ENCODE data around the gene PRKCH.

The PRKCH gene

DNA sequence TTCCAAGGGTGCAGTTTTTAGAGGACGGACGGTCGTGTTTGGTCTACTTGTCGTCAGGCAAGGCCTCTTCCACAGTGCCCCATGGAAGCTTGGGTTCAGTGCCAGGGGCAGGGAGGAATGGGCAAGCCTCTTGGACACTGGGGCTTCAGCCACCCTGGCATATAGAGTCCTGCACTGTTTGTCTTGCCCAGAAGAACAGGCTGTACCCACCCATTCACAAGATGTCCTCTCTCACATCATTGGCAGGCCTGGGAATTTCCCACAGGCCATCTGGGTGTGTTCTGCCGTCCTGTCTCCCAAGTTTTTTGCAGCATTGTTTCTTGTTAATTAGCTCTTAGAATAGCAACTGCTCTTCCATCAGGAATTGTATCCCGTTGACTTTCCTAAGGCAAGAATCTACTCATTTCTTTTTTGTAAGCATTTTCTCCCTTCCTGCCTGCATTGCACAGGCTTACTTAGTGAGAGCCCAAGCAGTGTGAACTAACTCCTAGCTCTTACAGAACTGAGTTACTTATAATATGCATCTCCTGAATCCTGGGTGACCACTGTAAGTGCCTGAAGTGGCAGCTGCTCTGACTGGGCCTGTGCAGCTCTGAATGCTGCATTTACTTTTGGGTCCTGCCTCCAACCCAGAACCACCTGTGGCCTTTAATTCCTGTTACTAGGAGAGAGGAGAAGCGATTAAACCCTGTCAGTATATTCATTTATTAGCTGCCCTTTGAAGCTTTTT, 224.5 kb downstream of the PRKCH start:
- no peak for DNase-seq (ENCODE audit: low read depth, low spot score)

DNA sequence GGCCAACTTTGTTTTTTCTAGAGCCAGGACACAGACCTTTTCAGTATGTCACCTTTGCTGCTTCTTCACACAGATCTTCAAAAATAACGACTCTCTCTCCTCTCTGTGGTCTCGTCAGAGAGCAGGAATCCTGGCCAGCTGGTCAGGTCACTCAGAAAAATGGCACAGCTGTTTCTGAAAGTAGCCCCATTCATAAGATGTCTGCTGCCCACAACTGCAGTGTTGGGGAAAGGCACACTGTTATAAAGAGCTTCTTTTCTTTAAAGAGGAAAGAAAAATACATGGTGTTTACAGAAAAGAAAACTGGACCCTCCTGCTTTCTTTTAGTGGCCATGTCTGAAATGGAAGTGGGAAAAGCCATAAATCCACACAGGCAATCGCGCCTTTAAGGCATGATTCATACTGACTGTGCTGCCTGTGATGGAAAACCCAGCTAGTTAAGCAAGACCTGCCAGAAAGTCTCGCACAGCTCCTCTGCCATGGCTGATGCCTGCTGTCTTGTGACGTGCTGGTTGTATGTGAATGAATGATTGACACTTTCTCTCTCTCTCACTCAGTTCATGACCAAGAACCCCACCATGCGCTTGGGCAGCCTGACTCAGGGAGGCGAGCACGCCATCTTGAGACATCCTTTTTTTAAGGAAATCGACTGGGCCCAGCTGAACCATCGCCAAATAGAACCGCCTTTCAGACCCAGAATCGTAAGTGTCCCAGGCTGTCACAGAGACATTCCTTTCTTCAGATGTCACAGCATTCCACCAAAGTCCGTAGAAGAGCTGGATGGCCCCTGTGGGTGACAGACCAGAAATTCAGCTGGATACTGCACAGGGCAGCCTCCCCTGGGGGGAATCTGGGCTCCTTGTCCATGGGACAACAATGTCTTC, 226.0 kb downstream of the PRKCH start:
- DNase-seq (ENCODE audit: low read depth, low spot score) = no peak

DNA sequence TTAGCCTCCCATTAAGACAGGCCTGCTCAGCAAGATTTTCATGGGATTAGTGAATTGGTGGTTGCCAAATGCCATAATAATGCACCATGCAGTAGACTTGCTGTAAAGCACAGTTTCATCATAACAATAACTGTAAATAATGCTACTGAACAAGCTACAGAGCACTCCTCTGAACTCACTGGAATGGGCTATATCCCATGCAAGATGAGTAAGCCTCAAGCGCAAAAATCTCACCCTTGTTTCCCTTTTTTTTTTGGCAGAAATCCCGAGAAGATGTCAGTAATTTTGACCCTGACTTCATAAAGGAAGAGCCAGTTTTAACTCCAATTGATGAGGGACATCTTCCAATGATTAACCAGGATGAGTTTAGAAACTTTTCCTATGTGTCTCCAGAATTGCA, 228.0 kb downstream of the PRKCH start:
- DNase-seq (ENCODE audit: low read depth, low spot score) = no peak

DNA sequence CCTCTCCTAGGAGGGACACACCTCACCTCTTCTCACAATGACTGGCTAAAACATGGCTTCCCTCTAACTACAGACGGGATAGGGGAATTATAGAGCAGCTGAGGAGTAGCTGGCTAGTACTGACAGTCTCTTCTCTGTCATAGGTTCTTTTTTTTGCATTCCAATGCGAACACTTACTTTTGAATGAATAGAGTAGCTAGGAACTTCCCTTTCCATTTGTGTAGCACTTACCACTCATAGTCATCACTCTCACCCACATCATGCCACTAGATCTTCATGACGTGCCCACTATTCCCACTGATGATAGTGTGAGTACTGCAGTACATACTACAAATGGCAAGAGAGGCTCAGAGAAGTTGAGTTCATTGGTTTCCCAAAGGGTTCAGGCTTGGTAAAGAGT, 230.0 kb downstream of the PRKCH start:
- no peak for DNase-seq (ENCODE audit: low read depth, low spot score)

DNA sequence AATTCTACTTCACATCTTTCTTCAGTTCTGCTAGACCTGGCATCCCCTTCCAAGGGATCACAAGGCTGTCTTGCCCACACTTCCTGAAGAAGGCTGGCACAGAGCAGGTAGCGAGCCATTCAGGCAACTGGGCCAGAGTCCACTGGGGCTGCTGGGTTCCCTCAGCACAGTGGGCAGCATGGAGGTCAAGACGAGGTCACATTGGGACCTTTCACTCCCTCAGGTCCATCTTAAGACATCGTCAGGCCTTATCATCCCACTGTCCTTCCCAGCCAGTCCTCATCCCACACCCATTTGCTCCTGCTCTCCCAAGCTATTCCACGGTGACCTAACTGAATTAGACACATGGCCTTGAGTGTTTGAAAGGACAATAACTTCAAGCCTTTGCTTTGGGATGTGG, 230.9 kb downstream of the PRKCH start:
- DNase-seq (ENCODE audit: low read depth, low spot score) = no peak

DNA sequence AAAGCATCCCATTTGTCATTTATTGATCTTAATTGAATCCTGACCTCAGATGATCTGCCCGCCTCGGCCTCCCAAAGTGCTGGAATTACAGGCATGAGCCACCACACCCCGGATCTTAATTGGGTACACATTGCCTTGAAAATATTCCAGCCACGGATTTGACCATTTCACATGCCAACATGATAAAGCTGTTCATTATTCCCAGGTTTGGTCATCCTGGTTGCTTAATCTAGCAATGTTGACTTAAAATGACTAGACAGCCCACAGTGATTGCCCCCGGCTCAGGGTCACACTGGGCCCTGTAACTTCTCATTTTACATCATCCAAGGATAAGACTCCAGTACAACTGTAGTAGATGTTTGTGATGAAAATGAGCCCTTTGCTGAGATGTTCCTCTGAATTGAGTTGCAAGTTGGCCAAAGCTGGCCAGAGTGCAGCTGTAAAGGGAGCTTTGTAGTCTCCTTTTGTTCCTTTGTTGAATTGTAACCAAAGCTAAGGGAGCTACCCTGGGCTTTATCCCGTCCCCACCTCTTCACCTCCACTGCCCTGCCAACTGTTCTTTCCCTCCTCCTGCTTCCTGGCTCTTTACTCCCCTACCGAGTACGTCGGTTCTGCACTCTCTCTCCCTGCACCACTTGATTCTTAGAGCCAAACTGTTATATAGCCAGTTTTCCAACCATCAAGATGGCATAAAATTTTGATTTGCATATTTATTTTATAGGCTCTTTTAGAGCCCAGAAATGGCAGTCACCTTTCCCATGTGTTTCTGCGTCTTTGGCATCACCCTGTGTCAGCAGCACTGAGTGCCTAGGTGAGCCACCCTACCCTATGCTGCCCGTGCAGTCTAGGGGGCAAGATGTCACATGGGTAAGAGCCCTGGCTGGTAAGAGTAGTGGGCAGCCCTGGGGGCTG, 232.6 kb downstream of the PRKCH start:
- no peak for DNase-seq (ENCODE audit: low read depth, low spot score)

DNA sequence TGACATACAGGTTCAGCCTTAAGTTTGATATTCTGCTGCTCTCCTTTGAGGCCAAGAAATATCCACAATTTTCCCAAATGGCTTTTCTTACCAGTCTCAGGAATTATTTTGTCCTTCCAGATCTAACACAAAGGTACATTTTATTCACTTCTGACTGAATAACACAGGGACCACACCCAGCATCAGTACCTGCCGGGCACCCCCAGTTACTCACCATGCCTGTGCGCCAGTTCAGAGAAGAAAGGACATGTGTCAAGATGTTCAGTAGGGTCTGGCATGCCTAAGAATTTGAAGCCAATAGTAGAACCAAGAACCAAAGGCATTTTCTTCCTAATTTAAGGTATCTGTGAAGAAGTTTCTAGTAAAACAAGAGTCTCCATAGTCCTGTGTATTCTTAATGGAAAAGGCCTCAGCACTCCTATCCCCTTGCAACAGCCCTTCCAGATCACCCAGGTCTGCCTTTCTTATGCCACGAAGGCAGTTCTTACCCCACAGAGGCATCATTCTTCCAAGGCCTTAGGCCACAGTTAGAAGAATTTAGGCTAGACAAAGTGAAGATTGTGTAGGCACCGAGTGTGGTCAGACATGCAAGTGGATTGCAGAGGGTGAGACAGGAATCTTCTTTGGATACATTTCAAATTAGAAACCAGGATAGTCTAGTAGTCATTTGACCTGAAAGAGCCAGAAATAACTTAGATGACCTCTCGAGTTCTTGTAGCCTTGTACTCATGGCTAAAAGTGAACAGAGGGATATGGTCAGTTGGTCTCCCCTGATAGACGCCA, 233.9 kb downstream of the PRKCH start:
- DNase-seq (ENCODE audit: low read depth, low spot score) = no peak

DNA sequence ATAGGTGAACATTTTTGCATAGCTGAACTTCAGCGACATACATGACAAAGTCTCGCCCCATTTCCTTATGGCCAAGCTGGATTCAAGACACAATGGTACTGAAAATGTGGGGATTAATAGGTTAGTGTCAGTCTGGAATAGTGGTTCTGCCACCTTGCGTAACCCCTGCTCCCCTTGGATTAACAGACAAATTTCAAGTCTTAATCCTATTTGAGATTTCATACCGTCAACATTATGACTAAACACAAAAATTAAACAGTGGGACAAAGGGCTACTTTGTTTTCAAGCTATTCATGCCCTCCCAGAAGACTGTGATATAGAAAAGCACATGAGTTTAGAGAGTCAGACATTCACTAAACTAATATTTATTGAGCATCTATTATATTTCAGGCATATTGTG, 235.1 kb downstream of the PRKCH start:
- no peak for DNase-seq (ENCODE audit: low read depth, low spot score)

DNA sequence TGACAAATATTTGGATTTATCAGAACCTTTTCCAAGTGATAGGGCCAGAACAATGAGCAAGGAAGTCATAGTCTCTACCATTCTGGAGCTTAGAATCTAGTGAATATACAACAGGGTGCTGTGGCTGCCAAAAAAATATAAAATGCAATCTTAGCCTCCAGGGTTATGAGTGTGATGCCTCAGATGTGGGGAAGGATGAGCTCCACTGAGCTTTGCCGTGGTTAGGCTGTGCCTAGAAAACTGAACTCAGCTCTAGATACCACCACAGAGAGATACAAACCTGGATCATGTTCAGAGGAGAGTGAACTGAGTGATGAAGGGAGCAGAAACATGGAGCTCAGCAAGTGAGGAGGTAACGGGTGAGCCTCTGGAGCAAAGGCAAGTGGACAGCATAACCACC, 235.9 kb downstream of the PRKCH start:
- DNase-seq (ENCODE audit: low read depth, low spot score) = no peak

DNA sequence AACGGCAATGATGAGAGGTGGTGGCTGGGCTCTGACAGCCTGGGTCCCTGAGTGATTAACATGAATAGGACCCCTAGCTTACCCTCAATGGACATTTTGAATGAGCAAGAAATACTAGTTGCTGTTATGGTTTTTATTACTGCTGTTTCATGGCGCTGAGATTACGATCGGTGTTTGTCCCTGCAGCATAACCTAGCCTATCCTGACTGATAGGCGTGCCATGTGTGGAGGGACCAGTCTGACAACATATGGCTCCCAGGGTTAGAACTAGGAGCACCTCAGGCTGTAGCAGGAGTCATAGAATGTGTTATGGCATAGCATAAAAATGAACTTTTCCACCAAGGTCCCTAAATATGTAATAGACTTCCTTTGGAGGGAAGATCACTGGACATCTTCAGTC, 236.5 kb downstream of the PRKCH start:
- DNase-seq (ENCODE audit: low read depth, low spot score) = no peak

DNA sequence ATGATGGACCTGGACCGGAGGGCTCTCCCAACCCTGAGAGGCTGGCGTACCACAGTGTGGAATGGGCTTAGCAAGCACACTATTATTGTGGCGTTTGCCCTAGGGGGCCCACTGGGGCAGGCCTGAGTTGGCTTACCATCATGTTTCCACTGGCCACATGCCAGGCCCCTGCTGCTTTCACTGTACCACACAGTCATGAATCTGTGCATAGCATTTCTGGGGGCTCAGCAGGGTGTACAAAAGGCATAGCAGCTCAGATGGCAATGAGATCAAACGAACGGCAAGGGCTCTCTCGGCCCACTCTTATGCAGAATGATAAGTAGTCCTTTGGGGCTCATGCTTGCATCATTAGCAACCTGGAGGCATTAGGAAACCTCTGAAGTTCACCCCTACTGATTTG, 236.9 kb downstream of the PRKCH start:
- DNase-seq (ENCODE audit: low read depth, low spot score) = no peak

DNA sequence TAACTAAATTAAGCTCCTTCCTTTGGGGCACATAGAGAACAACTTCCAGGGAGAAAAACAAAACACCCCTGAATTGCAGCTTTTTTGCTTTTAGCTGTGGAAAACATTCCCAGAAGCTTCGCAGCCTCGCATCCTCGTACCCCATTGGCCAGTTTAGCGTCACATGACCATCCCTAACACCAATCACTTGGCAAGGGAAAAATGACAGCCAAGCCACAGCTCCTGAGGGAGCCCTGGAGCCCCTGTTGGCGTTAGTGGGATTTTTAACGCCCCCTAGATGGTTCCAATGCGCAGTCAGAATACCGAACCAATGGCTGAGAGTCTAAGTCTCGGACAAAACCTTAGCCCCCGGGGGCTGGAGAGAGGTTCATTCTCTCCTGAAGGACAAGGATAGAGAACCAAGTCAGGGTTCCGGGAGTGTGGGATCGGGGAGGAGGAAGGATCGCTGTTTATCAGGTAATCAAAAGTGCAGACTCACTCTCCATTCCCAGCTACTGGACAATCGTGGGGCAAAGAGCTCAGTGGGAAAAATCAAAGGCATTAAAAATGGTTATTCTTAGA, 238.3 kb downstream of the PRKCH start:
- no peak for DNase-seq (ENCODE audit: low read depth, low spot score)

DNA sequence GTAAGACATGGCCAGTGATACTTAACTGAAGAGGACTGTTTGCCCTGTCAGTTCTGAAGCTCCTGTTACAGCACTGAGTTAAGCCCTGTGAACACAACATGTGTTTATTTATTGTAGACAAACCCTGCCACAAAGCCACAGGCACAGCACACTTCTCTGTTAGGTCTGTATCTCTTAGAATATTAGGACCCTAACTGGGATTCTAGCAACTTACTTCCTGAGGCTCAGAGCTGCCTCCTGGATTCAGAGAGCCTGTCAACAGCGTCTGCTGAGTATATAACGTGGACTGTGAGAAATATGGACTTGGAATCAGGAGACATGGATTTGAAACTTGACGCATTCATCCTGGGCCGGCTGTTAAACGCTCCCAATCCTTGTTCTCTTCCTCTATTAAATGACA, 238.9 kb downstream of the PRKCH start:
- no peak for DNase-seq (ENCODE audit: low read depth, low spot score)

DNA sequence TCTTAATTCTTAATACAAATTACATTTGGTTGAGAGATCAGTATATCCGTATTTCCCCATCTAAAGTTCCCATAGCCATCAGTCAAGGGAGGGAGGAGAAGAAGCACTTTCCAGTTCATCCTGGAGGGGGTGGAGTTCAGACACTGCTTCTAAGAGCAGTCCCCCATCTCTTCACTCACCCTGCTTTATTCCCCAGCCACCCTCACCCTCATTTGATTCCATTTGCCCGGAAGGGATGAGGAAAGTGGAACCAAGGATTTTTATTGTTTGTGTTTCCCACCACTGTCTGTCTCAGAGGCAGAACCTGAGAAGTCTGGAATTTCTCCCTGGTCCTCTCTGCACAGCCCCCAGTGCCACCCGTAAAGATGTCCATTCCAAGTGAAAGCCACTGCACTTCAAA, 239.7 kb downstream of the PRKCH start:
- DNase-seq (ENCODE audit: low read depth, low spot score) = no peak

DNA sequence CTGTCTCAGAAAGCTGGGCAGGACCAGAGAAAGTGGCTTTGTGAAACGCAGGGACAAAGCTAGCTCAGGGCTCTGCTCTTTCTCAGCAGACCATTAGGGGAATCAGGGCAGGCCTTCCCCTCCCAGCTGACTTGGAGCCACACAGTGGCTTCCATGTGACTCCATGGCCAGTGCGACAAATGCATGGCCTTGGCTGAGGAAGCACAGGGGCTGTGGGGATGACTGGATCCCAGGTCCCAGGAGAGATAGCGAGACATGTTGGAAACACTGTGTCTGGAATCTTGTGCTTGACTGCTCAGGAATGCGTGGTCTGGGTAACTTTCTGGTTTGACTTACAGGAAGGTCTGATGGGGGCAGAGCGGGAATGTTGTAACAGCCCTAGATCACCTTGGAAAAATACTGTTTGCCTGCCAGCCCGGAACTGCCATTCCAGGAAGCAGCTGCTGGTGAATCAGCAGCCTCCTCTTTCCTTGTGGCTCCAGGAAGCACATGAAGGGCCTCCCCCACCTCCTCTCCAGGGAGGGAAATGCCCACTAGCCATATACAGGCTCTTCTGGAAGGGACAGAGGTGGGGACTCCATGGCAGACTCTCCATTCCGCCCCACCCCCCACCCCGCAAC, 240.4 kb downstream of the PRKCH start:
- DNase-seq (ENCODE audit: low read depth, low spot score) = no peak

DNA sequence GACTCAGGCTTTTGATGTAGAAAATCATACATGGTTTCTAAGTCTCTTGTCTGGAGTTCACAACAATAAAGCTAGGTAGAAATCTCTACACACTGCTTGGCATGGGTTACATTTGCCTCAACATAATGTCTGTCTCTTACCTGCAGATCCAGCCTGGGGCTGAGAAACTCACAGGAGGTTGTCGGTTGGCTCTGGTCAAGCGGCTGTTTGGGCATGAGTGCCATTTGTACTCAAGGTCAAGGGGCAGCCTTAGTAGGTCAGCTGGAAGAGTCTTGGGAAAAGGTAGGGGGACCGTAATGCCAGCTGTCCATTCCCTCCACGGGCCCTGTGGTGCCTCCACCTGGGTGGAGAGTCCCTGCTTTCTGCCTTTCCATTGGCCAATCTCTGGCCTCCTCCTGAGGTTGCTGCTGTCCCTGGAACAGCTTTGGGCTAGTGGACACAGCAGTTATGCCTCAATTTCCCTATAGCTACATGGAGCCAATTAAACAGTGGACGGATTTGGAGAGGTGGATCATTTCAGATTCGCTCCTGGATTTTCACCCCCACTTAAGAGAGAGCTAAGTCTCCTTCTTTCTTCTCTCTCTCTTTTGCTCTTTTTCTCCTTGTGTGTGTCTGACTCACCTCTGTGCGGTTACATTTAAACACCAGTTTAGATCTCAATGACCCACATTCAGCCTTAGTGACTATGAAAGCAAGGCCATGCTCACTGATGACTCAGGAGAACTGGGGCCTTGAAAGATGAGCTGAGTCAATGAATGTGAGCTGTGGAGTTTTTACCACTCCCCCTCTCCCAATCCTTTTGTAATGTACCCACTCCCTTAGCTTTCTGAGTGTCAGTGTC, 241.2 kb downstream of the PRKCH start:
- DNase-seq (ENCODE audit: low read depth, low spot score) = no peak

DNA sequence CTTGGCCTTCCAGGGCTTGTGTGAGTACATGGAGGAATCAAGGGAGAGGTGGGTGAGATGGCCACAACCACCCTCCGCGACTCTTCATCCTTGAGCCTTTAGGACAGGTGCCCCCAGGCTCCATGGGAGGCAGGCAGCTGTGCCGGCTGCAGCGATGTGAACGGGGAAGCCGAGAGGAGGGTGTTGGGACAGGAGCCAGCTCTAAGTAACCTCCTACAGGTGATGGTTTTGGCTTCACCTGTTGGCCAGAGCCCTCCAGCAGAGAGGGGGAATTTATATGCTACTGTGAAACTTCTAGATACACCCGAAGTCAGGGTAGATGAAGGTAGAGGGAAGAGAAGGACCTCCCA, 241.8 kb downstream of the PRKCH start:
- DNase-seq (ENCODE audit: low read depth, low spot score) = no peak

DNA sequence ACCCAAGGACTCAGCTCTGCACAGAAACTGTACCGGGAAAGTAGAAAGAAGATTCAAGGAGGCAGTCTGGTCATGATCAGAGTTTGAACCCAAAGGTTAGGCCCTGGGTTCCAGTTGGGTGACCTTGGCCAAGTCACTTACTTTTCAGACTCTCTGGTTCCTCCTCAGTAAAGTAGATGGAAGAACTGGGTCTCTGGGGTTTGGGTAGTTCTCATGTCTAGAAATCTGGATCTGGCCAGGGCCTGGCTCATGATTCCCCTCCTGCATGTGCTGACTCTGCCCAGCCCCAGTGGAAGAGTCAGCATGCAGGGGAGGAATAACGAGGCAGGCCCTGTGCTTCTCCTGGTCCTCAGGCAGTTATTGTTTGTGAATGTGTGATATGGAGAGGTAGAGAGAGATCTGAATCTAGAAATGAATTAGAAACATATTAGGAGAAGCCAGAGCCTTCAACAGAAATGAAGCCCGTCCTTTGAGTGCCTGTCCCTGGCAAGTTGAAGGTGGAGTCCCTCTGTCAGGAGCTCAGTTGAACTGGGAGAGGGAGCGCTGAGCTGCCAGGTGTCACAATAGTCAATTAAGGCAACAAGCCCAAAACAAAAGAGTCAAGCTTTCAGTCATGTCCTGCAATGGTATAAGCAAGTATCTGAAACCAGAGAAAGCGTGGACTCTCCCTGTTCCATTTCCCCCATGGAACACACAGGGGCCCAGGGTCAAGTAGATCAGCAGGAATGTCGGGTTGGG, 242.7 kb downstream of the PRKCH start:
- DNase-seq (ENCODE audit: low read depth, low spot score) = no peak

DNA sequence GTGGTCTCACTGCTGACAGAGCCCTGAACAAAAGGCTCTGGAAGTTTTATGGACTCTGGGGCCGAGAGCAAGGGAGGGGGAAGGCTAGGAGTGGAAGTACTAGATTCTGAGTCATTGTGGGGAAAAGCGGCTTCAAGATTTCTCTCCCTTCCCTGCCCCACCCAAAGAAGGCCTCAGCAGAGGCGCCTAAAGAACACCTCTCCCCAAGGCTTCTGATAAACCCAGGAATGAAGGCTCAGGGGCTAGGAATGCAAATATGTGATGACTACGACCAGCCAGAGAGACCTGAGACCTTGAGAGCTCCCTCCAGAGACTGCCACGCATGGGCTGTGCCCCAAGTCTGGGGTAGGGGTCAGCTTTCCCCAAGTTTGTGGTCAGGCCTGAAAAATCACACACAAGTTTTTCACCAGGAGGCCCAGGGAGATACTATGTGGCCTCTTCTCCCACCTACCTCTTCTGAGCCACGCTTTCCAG, 243.3 kb downstream of the PRKCH start:
- DNase-seq (ENCODE audit: low read depth, low spot score) = no peak

Measured in activated CD4-positive, CD25-positive, alpha-beta regulatory T cell treated with anti-CD3 and anti-CD28 coated beads, Interleukin-2, amount 50 U/mL, for 16 hours (primary cell).